BLaER1 (cell line): ENCODE data around the gene IL9R.
"Not testable (repeated sequence)": the region's sequence is repeated elsewhere in the genome, so short reads cannot be mapped to it uniquely, and the experiment has no call there.

Experiments used
- H3K27ac ChIP-seq: shearing (Covaris generic); formaldehyde crosslinking; 2 replicates; pipeline ENCODE4 v1.8.1; 2022
- H3K27me3 ChIP-seq: shearing (Covaris generic); formaldehyde crosslinking; 2 replicates; pipeline ENCODE4 v1.8.1; 2022
- H3K36me3 ChIP-seq: shearing (Covaris generic); formaldehyde crosslinking; 2 replicates; pipeline ENCODE4 v1.8.1; 2022
- H3K4me1 ChIP-seq: shearing (Covaris generic); formaldehyde crosslinking; 2 replicates; pipeline ENCODE4 v1.8.1; 2022
- H3K4me2 ChIP-seq: shearing (Covaris generic); formaldehyde crosslinking; 2 replicates; pipeline ENCODE4 v1.8.1; 2022
- H3K4me3 ChIP-seq: shearing (Covaris generic); formaldehyde crosslinking; 2 replicates; pipeline ENCODE4 v1.8.1; 2022
- H3K9ac ChIP-seq: shearing (Covaris generic); formaldehyde crosslinking; 2 replicates; pipeline ENCODE4 v1.8.1; 2022
- H3K9me3 ChIP-seq: shearing (Covaris generic); formaldehyde crosslinking; 2 replicates; pipeline ENCODE4 v1.8.1; 2022
- H4K20me1 ChIP-seq: shearing (Covaris generic); formaldehyde crosslinking; 2 replicates; pipeline ENCODE4 v1.8.1; 2022
- Cebpa-rat ChIP-seq: shearing (Covaris generic); IDR thresholded peaks from 2 replicates; pipeline ENCODE4 v1.8.1; 2022

IL9R gene

DNA sequence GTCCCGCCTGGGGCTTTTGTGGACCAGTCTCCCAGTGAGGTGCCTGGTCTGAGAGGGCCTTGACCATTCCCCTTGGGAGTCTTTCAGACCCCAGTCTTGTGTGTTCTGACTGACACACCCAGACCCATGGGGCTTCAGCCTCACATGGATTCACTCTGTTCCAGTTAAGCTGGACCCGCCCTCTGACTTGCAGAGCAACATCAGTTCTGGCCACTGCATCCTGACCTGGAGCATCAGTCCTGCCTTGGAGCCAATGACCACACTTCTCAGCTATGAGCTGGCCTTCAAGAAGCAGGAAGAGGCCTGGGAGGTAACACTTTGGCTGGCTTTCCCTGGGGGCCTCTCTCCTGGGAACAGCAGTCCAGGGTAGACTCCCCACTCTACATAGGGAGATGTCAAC, 6.8 kb downstream of the IL9R start:
- Histone ChIP-seq H3K9me3 (no peaks in the 10 kb centered on the region), H3K27me3 (no peaks in the 10 kb centered on the region), H3K4me2 (peak overlapping the region; percentile 79), H3K4me3 (peak overlapping the region; percentile 19; the same call in 1 of the 2 replicates), H3K4me1 (peaks cover 89% of the 10 kb centered on the region), H3K36me3 (no peaks in the 10 kb centered on the region), H4K20me1 (no peaks in the 10 kb centered on the region), H3K9ac (peak overlapping the region; percentile 10; the same call in 1 of the 2 replicates), H3K27ac (peak overlapping the region; percentile 73)
- TF ChIP-seq Cebpa-rat = no peak

DNA sequence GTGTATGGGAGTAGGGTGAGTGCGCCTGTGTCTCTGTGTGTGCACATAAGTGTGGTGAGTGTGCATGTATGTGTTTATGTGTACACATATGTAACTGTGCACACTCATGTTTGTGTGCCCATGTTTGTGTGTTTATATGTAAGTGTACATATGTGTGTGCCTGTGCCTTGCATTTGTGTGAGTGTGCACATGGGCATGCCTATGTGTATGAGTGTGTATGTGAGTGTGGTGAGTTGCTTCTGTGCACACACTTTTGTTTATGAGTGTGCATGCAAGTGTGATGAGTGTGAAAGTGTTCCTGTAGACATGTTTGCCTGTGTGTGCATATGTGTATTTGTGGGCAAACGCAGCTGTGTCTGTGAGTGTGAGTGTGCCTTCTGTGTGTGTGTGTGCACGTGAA, 7.2 kb downstream of the IL9R start:
- no peaks in the 10 kb centered on the region for H3K27me3 ChIP-seq
- H3K9me3 ChIP-seq = no peaks in the 10 kb centered on the region
- H3K4me3 ChIP-seq = peak overlapping the region; percentile 19; the same call in 1 of the 2 replicates
- H3K9ac ChIP-seq = no peak overlapping the region
- no peaks in the 10 kb centered on the region for H3K36me3 ChIP-seq
- H3K4me1 ChIP-seq = peaks cover 84% of the 10 kb centered on the region
- peak overlapping the region; percentile 73 for H3K27ac ChIP-seq
- no peaks in the 10 kb centered on the region for H4K20me1 ChIP-seq
- peak overlapping the region; percentile 79 for H3K4me2 ChIP-seq
- TF ChIP-seq Cebpa-rat = no peak

- Histone ChIP-seq H3K4me2 (peak overlapping the region; percentile 79), H3K9ac (peak overlapping the region; percentile 6; the same call in 1 of the 2 replicates), H4K20me1 (no peaks in the 10 kb centered on the region), H3K4me1 (peaks cover 80% of the 10 kb centered on the region), H3K4me3 (no peak overlapping the region), H3K27me3 (no peaks in the 10 kb centered on the region), H3K27ac (peak overlapping the region; percentile 73), H3K36me3 (no peaks in the 10 kb centered on the region), H3K9me3 (no peaks in the 10 kb centered on the region)
- TF ChIP-seq Cebpa-rat = no peak
Measured at GRCh38 chrX:156005144-156005543, 7.6 kb downstream of the IL9R start.

DNA sequence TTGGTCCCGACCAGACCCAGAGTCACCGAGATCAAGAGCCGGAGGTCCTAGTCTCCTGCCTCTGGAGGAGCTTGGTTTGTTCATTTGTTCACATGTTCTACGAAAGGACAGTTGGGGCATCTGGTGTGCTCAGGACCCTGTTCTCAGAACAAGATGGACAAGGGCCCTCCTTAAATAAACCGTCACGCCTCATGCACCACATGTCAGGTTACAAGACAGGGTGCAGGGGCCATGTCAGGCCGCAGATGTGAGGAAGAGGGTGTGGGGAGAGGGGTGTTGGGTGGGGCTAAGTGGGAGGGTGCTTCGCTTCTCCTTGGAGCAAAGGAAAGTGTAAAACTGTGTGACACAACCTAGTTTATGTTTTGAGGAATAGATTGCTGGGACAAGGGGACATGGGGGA, 9.0 kb downstream of the IL9R start:
- not testable (repeated sequence) for H3K9me3 ChIP-seq

GRCh38 chrX:156008379-156008778, 10.9 kb downstream of the IL9R start:
- not testable (repeated sequence) for H3K9ac ChIP-seq, H3K4me3 ChIP-seq, H3K27me3 ChIP-seq, H3K9me3 ChIP-seq, H3K36me3 ChIP-seq, H4K20me1 ChIP-seq
- Histone ChIP-seq H3K4me1 (peaks cover 48% of the 10 kb centered on the region), H3K27ac (peak overlapping the region; percentile 70), H3K4me2 (peak overlapping the region; percentile 71)

More for the DNA sequence above, 9.0 kb downstream of the IL9R start:
- Histone ChIP-seq H3K4me2 (peak overlapping the region; percentile 37; the same call in 1 of the 2 replicates), H3K4me1 (peaks cover 67% of the 10 kb centered on the region), H3K27ac (0 out of 2 replicates have a peak overlapping the region, but pooled peaks have one; percentile 49)
- not testable (repeated sequence) for H3K36me3 ChIP-seq, H3K9ac ChIP-seq, H3K27me3 ChIP-seq, H4K20me1 ChIP-seq, H3K4me3 ChIP-seq

- Histone ChIP-seq H3K4me2 (peak overlapping the region; percentile 71), H4K20me1 (no peaks in the 10 kb centered on the region), H3K27me3 (no peaks in the 10 kb centered on the region), H3K4me3 (no peak overlapping the region), H3K4me1 (peaks cover 42% of the 10 kb centered on the region), H3K36me3 (no peaks in the 10 kb centered on the region), H3K9ac (peak overlapping the region; percentile 43; the same call in 1 of the 2 replicates), H3K9me3 (no peaks in the 10 kb centered on the region), H3K27ac (peak overlapping the region; percentile 70)
- no peak for TF ChIP-seq Cebpa-rat
Measured at GRCh38 chrX:156008915-156009314, 11.4 kb downstream of the IL9R start.

DNA sequence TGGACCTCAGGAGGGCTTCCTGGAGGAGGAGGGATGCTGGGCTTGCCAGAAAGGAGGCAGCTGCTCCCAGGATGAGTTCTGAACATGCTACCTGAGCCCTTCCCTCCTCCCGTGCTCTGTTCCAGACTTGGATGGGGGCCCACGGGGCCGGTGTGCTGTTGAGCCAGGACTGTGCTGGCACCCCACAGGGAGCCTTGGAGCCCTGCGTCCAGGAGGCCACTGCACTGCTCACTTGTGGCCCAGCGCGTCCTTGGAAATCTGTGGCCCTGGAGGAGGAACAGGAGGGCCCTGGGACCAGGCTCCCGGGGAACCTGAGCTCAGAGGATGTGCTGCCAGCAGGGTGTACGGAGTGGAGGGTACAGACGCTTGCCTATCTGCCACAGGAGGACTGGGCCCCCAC, 12.2 kb downstream of the IL9R start:
- H3K27me3 ChIP-seq, H3K9ac ChIP-seq, H3K36me3 ChIP-seq, H3K4me2 ChIP-seq, H3K9me3 ChIP-seq, H3K27ac ChIP-seq, H4K20me1 ChIP-seq, H3K4me3 ChIP-seq: not testable (repeated sequence)
- H3K4me1 ChIP-seq = peaks cover 35% of the 10 kb centered on the region

GRCh38 chrX:156013286-156013953, 15.9 kb downstream of the IL9R start:
- not testable (repeated sequence) for H3K36me3 ChIP-seq, H3K9ac ChIP-seq

DNA sequence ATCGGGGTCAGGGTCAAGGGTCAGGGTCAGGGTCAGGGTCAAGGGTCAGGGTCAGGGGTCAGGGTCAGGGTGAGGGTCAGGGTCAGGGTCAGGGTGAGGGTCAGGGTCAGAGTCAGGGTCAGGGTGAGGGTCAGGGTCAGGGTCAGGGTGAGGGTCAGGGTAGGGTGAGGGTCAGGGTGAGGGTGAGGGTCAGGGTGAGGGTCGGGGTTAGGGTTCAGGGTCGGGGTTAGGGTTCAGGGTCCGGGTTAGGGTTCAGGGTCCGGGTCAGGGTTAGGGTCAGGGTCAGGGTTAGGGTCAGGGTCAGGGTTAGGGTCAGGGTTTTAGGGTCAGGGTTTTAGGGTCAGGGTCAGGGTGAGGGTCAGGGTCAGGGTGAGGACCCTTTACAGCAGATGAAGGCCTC, 22.4 kb downstream of the IL9R start:
- H3K4me2 ChIP-seq, H3K27ac ChIP-seq, H3K36me3 ChIP-seq, H3K9me3 ChIP-seq, H3K4me1 ChIP-seq, H3K4me3 ChIP-seq, H4K20me1 ChIP-seq, H3K9ac ChIP-seq, H3K27me3 ChIP-seq: not testable (repeated sequence)

More at GRCh38 chrX:156013286-156013953, 15.9 kb downstream of the IL9R start:
- H3K9me3 ChIP-seq, H3K4me3 ChIP-seq, H3K4me2 ChIP-seq, H3K27me3 ChIP-seq, H3K27ac ChIP-seq, H4K20me1 ChIP-seq, H3K4me1 ChIP-seq: not testable (repeated sequence)

- not testable (repeated sequence) for H3K36me3 ChIP-seq
Measured at GRCh38 chrX:156023002-156023401, 25.5 kb downstream of the IL9R start.

GRCh38 chrX:156024949-156025492, 27.5 kb downstream of the IL9R start:
- H3K4me2 ChIP-seq, H3K9ac ChIP-seq, H3K27ac ChIP-seq, H3K27me3 ChIP-seq, H3K9me3 ChIP-seq, H3K4me1 ChIP-seq, H3K4me3 ChIP-seq, H4K20me1 ChIP-seq, H3K36me3 ChIP-seq: not testable (repeated sequence)

More at GRCh38 chrX:156023002-156023401, 25.5 kb downstream of the IL9R start:
- not testable (repeated sequence) for H3K4me3 ChIP-seq, H3K4me2 ChIP-seq, H4K20me1 ChIP-seq, H3K4me1 ChIP-seq, H3K9me3 ChIP-seq, H3K27ac ChIP-seq, H3K27me3 ChIP-seq, H3K9ac ChIP-seq

- not testable (repeated sequence) for H3K4me2 ChIP-seq, H3K27ac ChIP-seq, H3K9me3 ChIP-seq, H3K36me3 ChIP-seq, H3K27me3 ChIP-seq, H3K9ac ChIP-seq, H3K4me1 ChIP-seq, H3K4me3 ChIP-seq, H4K20me1 ChIP-seq
Measured at GRCh38 chrX:156028653-156029237, 31.2 kb downstream of the IL9R start.

DNA sequence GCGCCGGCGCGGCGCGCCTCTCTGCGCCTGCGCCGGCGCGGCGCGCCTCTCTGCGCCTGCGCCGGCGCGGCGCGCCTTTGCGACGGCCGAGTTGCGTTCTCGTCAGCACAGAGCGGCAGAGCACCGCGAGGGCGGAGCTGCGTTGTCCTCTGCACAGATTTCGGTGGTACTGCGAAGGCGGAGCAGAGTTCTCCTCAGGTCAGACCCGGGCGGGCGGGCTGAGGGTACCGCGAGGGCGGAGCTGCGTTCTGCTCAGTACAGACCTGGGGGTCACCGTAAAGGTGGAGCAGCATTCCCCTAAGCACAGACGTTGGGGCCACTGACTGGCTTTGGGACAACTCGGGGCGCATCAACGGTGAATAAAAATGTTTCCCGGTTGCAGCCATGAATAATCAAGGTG, 31.8 kb downstream of the IL9R start:
- not testable (repeated sequence) for H3K4me3 ChIP-seq, H3K4me2 ChIP-seq, H3K36me3 ChIP-seq, H4K20me1 ChIP-seq, H3K4me1 ChIP-seq, H3K9ac ChIP-seq, H3K9me3 ChIP-seq, H3K27ac ChIP-seq, H3K27me3 ChIP-seq

DNA sequence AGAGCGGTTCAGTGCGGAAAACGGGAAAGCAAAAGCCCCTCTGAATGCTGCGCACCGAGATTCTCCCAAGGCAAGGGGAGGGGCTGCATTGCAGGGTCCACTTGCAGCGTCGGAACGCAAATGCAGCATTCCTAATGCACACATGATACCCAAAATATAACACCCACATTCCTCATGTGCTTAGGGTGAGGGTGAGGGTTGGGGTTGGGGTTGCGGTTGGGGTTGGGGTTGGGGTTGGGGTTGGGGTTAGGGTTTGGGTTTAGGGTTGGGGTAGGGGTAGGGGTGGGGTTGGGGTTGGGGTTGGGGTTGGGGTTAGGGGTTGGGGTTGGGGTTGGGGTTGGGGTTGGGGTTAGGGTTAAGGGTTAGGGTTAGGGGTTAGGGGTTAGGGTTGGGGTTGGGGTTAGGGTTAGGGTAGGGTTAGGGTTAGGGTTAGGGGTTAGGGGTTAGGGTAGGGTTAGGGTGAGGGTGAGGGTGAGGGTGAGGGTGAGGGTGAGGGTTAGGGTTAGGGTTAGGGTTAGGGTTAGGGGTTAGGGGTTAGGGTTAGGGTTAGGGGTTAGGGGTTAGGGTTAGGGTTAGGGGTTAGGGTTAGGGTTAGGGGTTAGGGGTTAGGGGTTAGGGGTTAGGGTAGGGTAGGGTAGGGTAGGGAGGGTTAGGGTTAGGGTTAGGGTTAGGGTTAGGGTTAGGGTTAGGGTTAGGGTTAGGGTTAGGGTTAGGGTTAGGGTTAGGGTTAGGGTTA, 32.4 kb downstream of the IL9R start:
- H3K27ac ChIP-seq, H3K4me1 ChIP-seq, H4K20me1 ChIP-seq, H3K36me3 ChIP-seq, H3K9me3 ChIP-seq, H3K9ac ChIP-seq, H3K27me3 ChIP-seq, H3K4me3 ChIP-seq, H3K4me2 ChIP-seq: not testable (repeated sequence)
